HG03460 (cell line): Measurements from ENCODE around the gene ARL4C.
A peak's percentile ranks its signal among the peaks of the same experiment; 100 is the strongest.

Experiments
- ATAC-seq: cut with Tn5 transposase; IDR thresholded peaks from one replicate; pipeline ENCODE4 v1.9.1; 2021; ENCODE audit not compliant: unreplicated experiment

The ARL4C gene

DNA sequence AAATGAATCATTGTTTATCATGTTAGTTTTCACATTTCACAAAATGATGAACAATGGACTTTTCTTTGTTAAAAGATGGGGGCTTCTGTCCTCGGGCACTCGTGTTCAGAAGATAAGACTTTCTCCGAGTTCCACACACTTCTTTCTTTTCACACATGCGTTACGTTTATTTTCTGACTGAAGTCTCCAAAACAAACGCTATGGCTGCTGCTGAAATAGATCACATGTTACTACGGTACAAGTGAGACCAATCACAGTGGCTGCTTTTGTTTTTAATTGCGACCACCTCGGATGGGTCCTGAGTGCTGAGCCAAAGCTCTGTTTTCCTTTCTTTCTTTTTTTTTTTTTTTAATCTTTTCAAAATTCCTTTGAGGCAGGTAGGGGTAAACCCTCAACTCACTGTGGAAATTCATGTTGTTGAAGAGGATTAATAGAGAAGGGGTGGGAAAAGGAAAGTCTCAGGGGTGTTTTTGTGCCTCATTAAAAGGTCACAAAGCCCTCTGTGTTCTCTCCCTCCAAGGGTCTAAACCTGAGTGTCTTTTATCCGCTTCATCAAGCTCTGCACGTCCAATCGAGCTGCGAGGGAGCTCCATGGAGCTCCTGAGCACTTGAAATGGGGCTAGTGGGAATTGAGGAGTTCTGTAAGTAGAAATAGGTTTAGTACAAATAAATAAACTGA, 48.2 kb downstream of the ARL4C start:
- no peak for ATAC-seq

DNA sequence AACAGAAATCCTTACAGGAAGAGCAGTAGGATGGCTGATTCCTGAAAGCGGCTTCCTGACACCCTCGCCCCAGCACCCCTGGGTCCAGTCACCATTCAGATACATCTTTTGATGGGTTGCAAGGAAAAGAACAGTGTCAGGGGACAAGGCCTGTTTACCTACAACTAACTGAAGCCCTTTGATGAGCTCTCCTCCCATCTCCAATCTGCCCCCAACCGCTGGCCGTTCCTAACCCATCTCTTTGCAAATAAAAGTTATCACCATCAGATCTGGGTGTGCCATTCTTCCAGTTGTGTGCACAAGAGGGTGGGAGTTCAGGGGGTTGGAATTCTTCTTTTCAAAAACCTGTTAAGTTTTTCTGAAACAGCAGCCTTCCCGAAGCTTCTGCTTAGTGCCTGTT, 48.9 kb downstream of the ARL4C start:
- ATAC-seq = no peak

DNA sequence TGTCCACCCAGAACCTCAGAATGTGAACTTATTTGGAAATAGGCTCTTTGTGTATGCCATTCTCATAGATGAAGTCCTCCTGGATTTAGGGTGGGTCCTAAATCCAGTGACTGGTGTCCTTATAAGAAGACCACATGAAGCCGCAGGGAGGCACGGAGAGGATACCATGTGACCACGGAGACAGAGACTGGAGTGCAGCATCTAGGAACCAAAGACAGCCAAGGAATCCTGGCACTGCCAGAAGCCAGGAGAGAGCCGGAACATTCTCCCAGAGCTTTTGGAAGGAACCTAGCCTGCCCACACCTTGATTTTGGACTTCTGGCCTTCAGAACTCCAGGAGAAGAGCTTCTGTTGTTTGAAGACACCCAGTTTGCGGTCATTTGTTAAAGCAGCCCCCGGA, 49.7 kb downstream of the ARL4C start:
- ATAC-seq = no peak

DNA sequence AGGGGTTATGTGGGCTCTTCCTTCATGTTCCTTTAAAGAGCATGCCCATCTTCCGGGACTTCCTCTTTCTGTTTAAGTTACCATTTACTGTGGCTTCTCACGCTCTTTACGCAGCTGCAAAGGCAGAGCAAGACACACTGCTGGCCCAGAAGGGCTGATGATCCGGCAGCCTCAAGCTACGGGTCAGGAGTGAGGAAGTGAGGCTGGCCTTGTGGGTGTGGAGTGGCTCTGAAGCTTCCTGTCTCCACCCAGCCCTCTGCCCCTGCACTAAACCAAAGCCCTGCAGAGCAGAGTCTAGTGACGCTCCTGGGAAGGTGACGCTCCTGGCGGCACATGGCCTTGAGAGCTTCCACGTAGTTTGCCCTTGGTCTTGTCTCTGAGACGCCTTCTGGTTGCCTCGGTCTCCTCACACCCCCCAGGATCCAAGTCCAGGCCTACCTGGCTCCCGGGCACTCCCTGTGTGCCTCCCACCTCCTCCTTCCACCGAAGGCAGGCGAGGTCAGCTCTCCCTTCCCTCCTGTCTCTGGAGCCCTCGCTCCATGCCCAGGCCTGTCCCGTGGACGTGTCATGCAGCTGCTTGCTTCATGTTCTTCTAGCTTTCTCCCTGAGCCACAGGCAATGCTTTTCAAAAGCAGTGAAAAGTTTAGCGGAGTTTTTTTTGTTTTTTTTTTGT, 50.3 kb downstream of the ARL4C start:
- ATAC-seq = peak; percentile 92

DNA sequence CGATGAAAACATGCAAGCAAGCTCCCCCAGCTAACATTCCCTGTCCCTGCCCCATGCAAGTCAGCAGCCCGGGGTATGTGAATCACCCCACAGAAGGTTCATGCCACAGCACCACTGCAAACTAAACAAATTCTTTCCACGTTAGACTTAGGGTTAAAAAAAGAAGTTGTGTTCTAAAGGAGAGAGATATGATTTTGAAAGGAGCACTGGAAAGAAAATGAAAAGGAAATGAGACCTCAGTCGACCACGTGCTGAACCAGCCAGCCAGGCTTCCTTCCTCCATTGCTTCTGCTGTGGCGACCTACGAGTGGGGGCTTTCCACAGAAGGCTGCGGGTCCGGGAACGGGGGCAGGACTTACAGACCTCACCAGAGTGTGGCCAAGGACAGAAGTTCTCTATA, 52.0 kb downstream of the ARL4C start:
- ATAC-seq = no peak

DNA sequence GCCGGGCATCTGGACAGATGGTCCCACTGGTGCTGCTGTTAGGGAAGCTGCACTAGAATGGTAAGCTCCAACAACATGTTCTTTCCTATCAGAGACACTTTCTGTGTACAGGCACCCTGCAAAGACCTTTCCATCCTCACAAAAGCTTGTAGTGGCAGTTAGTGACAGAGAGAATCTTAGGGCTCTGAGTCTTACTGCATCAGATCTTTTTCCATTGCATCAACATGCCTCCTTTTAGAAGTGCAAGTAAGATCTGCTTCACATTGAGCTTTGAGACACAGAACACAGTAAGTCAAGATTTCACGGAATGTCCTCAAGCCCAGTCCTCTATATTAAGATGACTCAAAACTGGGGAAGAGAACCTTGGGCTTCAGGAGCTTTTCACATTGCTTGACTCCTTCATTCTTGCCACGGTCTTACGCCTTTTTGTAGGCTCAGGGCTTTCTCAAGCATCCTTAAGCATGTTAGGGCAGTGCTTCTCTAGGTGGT, 52.6 kb downstream of the ARL4C start:
- no peak for ATAC-seq
